ENCODE measurements around the gene NPFF. TPM values are rescaled to one million over a fixed set of nuclear protein-coding genes. Genes with fewer than 3 reads are reported as not detected.
A peak's percentile ranks its signal among the peaks of the same experiment; 100 is the strongest.

NPFF gene
- total and polyA plus RNA-seq, 10 of the 15 experiments (the other 5 are each of a cell fraction or from before 2014, with no cell fraction given) = 0.21 to 0.69 (median 0.23) TPM; not detected in 7

- no peak for TF ChIP-seq REST (IDR thresholded peaks at IDR 0.05; ENCODE audit: low read depth, low read length)
- no peak for TF ChIP-seq MEF2B (IDR thresholded peaks at IDR 0.05; ENCODE audit: partially characterized antibody, poor library complexity, severe bottlenecking)
- no peak for TF ChIP-seq CREB1 (IDR thresholded peaks at IDR 0.05; ENCODE audit: low read depth)
- TF ChIP-seq IRF4 (IDR thresholded peaks at IDR 0.05; ENCODE audit: low read depth, low read length) = no peak
- no peak for TF ChIP-seq EZH2 (IDR thresholded peaks at IDR 0.05; ENCODE audit: borderline replicate concordance, control insufficient read depth, low read depth, low read length)
- TF ChIP-seq NFYA (IDR thresholded peaks at IDR 0.05; ENCODE audit: borderline replicate concordance, low read depth, low read length) = no peak
These were observed 17.9 kb downstream of the NPFF start (continued) for GRCh38 chr12:53489242-53489864.

- Histone ChIP-seq H3K9me3 (replicated peaks; ENCODE audit: control insufficient read depth, insufficient read depth, low read length) (no peaks in the 10 kb centered on the region), H3K4me3 (no peak overlapping the region), H3K4me2 (ENCODE audit: control insufficient read depth, insufficient read depth) (no peak overlapping the region), H3K4me1 (ENCODE audit: control insufficient read depth, insufficient read depth, low read length) (no peaks in the 10 kb centered on the region), H3K79me2 (ENCODE audit: control insufficient read depth, insufficient read depth, low read length) (no peaks in the 10 kb centered on the region), H3K36me3 (ENCODE audit: control insufficient read depth in 2 of 2, insufficient read depth in 2 of 2, low read length in 1 of 2) (peaks cover 22 to 38% of the 10 kb centered on the region in 2 experiments), H3K9ac (ENCODE audit: control insufficient read depth, insufficient read depth, low read length) (no peak overlapping the region), H3K27ac (ENCODE audit: control insufficient read depth, insufficient read depth) (no peak overlapping the region), H3K27me3 (replicated peaks in 1 of 2; ENCODE audit: control insufficient read depth in 2 of 2, insufficient read depth in 2 of 2, low read length in 1 of 2) (no peaks in the 10 kb centered on the region), H4K20me1 (ENCODE audit: control insufficient read depth, insufficient read depth) (no peaks in the 10 kb centered on the region), H2AFZ (ENCODE audit: control insufficient read depth, low read depth, low read length) (no peak overlapping the region)
- CTCF ChIA-PET = interaction anchor here (0.6 kb wide), 1 partner anchor 13 kb away, joined by 3 read pairs; no protein-coding TSS in a partner anchor
- POLR2A ChIA-PET = interaction anchor here (1.2 kb wide), 1 partner anchor 11 kb away, joined by 3 read pairs; no protein-coding TSS in a partner anchor
- BruUV-seq (replicated peaks) = no TSS peak
- DNase-seq (ENCODE audit: low read depth, low spot score) (no peak), FAIRE-seq (no peak), ATAC-seq (no peak)
- WGBS (ENCODE audit: insufficient coverage, insufficient replicate concordance, low lambda C conversion rate, missing lambda C conversion rate) = 84% methylated on average over 16 of the region's 17 CpGs
- in situ Hi-C loops (cut with MboI) (no loop called here), intact Hi-C loops (cut with micrococcal nuclease; ENCODE audit: unreplicated experiment) (no loop called here)
- RAD21 ChIA-PET (ENCODE audit: unreplicated experiment) = no interaction called here
- SMC1A ChIA-PET (ENCODE audit: uncharacterized antibody, unreplicated experiment) = interaction anchor here (1.0 kb wide), 1 partner anchor 10 kb away, joined by 3 read pairs; no protein-coding TSS in a partner anchor
- TF ChIP-seq PRDM15 (CRISPR knock-in tag; IDR thresholded peaks at IDR 0.05) = no peak
- TF ChIP-seq POLR2AphosphoS2 (IDR thresholded peaks at IDR 0.05; ENCODE audit: low read depth, low read length) = 0 out of 2 replicates have a peak, but pooled peaks have one; percentile 53
- TF ChIP-seq RB1 (IDR thresholded peaks at IDR 0.05; ENCODE audit: borderline replicate concordance) = no peak
- no peak for TF ChIP-seq RFX5 (IDR thresholded peaks at IDR 0.05; ENCODE audit: low read depth, low read length)
- peak; percentile 37; the same call in 1 of the 2 replicates for TF ChIP-seq POLR2AphosphoS5 (IDR thresholded peaks at IDR 0.05; ENCODE audit: low read length)
- TF ChIP-seq POLR2A (IDR thresholded peaks at IDR 0.05; ENCODE audit: low read depth, low read length) = peak; percentile 35; the same call in 1 of the 2 replicates
These were observed 20.4 kb downstream of the NPFF start for GRCh38 chr12:53486736-53487487.

Data from GM12878 (cell line).